ENCODE results near the gene OSTF1.

DNA sequence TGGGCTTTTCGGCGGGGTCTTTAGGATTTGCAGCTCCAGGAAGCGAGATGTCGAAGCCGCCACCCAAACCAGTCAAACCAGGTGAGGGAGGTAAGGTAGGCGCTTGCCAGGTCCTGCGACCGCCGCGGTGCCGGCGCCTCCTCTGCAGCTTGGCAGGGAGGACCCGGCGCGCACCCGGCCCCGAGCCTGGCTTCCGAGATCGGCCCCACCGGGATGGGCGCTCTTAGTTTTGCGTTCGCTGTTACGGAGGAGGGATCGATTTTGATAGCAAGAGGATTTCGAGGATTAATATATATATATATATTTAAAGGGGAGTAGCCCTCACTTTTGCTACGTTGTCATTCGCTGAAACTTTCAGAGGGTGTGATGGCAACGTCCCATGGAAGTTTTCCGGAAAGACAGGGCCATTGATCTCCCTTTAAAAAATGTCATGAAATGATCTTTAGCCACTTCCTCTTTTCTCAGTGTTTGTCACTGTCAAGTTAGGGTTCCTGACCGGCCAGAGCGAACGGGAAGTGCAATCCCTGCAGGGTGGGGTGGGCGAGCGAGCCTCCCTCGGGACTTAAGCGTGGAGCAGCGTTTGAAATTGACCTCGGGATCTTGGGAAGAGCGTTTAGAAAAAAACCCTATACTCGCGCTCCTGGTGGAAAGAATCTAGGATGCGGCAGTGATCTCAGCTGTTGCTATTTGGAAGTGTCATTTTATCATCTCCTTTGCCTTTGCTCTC is 495 bp downstream of the OSTF1 start:
- no peak for TF ChIP-seq CTCF (IDR thresholded peaks at IDR 0.05)
- TF ChIP-seq TP53 (CRISPR knock-in tag; IDR thresholded peaks at IDR 0.05), result no peak
- TF ChIP-seq, protein P1, sequence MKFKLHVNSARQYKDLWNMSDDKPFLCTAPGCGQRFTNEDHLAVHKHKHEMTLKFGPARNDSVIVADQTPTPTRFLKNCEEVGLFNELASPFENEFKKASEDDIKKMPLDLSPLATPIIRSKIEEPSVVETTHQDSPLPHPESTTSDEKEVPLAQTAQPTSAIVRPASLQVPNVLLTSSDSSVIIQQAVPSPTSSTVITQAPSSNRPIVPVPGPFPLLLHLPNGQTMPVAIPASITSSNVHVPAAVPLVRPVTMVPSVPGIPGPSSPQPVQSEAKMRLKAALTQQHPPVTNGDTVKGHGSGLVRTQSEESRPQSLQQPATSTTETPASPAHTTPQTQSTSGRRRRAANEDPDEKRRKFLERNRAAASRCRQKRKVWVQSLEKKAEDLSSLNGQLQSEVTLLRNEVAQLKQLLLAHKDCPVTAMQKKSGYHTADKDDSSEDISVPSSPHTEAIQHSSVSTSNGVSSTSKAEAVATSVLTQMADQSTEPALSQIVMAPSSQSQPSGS (CRISPR knock-in tag; IDR thresholded peaks at IDR 0.05; ENCODE audit: borderline replicate concordance, low read depth), result no peak
- TF ChIP-seq ZNF263 (CRISPR knock-in tag; IDR thresholded peaks at IDR 0.05; ENCODE audit: low read depth), result no peak

Data from WTC11 (cell line).